Stomach (tissue), 9 donors: ENCODE measurements around the gene PMEPA1. TPM values are rescaled to one million over a fixed set of nuclear protein-coding genes. Genes with fewer than 3 reads are reported as not detected.

ENCODE experiments used
- DNase-seq, 2 donors: peaks; one replicate each; pipeline versions ENCODE4 v3.0.0 to v3.0.0-alpha.2; 2013 to 2019
- H3K27ac ChIP-seq, 5 donors: fragments of 200-600 bp in 4 of 5; sonication (generic) in 4 of 5; one replicate each; pipeline ENCODE4 v1.5.1; 2013 to 2019; ENCODE audit warnings: mild to moderate bottlenecking in 1 of 5, moderate library complexity in 1 of 5
- H3K27me3 ChIP-seq, 3 donors: fragments of 200-600 bp; sonication (generic); one replicate each; pipeline ENCODE4 v1.5.1; 2017 to 2019; ENCODE audit warnings: mixed run types in 1 of 3
- H3K36me3 ChIP-seq, 4 donors: fragments of 200-600 bp; sonication (generic); 1 replicate in 3 of 4; 2 replicates in 1 of 4; pipeline ENCODE4 v1.5.1; 2016 to 2019
- H3K4me1 ChIP-seq, 4 donors: fragments of 200-600 bp; sonication (generic); one replicate each; pipeline ENCODE4 v1.5.1; 2016 to 2019
- H3K4me3 ChIP-seq, 4 donors: fragments of 200-600 bp; sonication (generic) in 3 of 4; one replicate each; pipeline ENCODE4 v1.5.1; 2016 to 2019; ENCODE audit warnings: mild to moderate bottlenecking in 1 of 4
- H3K9me3 ChIP-seq, 4 donors: fragments of 200-600 bp; sonication (generic); one replicate each; pipeline ENCODE4 v1.5.1; 2016 to 2019
- EP300 ChIP-seq: sonication (generic); formaldehyde crosslinking; IDR thresholded peaks from one replicate; pipeline ENCODE4 v1.6.1; 2017; ENCODE audit warnings: antibody characterized with exemption
- POLR2A ChIP-seq, 4 donors: fragments of 450-650 bp; IDR thresholded peaks; one replicate each; pipeline ENCODE4 v1.6.1; 2016; ENCODE audit warnings: antibody characterized with exemption in 4 of 4, control low read depth in 2 of 4, mild to moderate bottlenecking in 1 of 4, moderate library complexity in 1 of 4
- POLR2AphosphoS5 ChIP-seq, 3 donors: sonication (generic); formaldehyde crosslinking; IDR thresholded peaks; one replicate each; pipeline ENCODE4 v1.6.1; 2016; ENCODE audit warnings: antibody characterized with exemption in 3 of 3
- WGBS, 5 donors: extraction: QIAGEN DNeasy Blood & Tissue Kit in 3 of 5; methylation state at CpG; one replicate each; pipeline versions ENCODE4 v1.1.5 to v1.1.7; 2013 to 2018; 5-methylcytosine and 5-hydroxymethylcytosine counted together
- intact Hi-C: fragments of 100-400 bp; cut with DNase I; formaldehyde crosslinking; loops from one replicate; pipeline ENCODE4 v1.15.1; 2023; ENCODE audit warnings: low total_unique reads
- polyA plus RNA-seq, 3 donors: library from polyadenylated mRNA; stranded (reverse); fragments of 200-250 nt; gene quantifications; one replicate each; pipeline ENCODE4 v1.2.3, GENCODE V29; 2013
- total RNA-seq, 5 donors: library from RNA; depleted of rRNA; stranded (reverse); fragments of >200 nt; gene quantifications; one replicate each; pipeline versions ENCODE4 v1.1.0 to v1.2.3, GENCODE V29; 2014 to 2016
- TF ChIP-seq, protein P1 (sequence below), 7 experiments: fragments of 450-650 bp in 4 of 7; fragments of 200-600 bp in 3 of 7; sonication (generic) in 3 of 7; IDR thresholded peaks; one replicate each; pipeline ENCODE4 v1.5.1; 2016 to 2019; ENCODE audit warnings: antibody characterized with exemption in 7 of 7, control low read depth in 2 of 7, mild to moderate bottlenecking in 1 of 7
- donor health status: healthy with polysubstance abuse.
- donor health status: Bipolar disorder and iron deficiency.
- donor health status: healthy.

PMEPA1 gene
- total and polyA plus RNA-seq, 8 donors, result 5.3 to 17.2 (median 8.0) TPM; not detected in 1

DNA sequence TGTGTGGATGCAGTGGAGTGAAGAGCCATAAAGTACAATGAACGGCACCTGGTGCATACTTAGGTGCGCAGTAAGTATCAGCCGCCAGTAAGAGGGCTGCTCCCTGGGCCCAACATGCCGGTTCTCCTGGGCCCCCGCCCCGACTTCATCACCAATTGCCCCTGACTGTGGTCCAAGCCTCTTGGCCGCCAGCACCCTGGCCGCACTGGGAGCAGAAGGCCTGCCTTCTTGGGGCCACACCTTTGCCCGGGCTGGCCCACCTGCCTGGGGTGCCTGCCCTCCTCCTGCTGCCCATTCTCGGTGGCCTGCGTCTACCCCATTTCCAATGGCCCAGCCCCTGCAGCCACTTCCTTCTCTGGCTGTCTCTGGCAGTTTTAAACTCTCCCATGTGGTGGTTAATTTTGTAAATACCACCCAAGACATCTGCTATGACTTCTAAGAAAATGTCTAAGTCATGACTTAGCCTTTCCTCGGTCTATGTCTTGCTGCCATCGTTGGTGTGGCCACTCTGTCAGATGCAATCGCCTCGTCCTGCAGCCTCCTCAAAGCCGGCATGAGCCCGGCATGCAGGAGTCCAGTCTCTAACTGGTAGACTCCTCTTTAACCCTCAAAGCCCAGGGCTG, 36.8 kb downstream of the PMEPA1 start:
- H3K4me3 ChIP-seq, result no peak overlapping the region
- DNase-seq, result no peak
- no peaks in the 10 kb centered on the region for H3K27me3 ChIP-seq
- H3K4me1 ChIP-seq, result peaks cover 0 to 39% (median 12%) of the 10 kb centered on the region in 4 donors
- H3K9me3 ChIP-seq, result no peaks in the 10 kb centered on the region
- intact Hi-C loops, result no loop called here
- 89 to 92% (median 92%) methylated on average over 16 to 17 of the region's 17 CpGs for WGBS, 5 donors
- TF ChIP-seq POLR2AphosphoS5 (IDR thresholded peaks at IDR 0.05) (no peak), EP300 (no peak), POLR2A (IDR thresholded peaks at IDR 0.05) (no peak)
- TF ChIP-seq, protein P1, sequence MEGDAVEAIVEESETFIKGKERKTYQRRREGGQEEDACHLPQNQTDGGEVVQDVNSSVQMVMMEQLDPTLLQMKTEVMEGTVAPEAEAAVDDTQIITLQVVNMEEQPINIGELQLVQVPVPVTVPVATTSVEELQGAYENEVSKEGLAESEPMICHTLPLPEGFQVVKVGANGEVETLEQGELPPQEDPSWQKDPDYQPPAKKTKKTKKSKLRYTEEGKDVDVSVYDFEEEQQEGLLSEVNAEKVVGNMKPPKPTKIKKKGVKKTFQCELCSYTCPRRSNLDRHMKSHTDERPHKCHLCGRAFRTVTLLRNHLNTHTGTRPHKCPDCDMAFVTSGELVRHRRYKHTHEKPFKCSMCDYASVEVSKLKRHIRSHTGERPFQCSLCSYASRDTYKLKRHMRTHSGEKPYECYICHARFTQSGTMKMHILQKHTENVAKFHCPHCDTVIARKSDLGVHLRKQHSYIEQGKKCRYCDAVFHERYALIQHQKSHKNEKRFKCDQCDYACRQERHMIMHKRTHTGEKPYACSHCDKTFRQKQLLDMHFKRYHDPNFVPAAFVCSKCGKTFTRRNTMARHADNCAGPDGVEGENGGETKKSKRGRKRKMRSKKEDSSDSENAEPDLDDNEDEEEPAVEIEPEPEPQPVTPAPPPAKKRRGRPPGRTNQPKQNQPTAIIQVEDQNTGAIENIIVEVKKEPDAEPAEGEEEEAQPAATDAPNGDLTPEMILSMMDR (IDR thresholded peaks at IDR 0.05), result no peak
- no peaks in the 10 kb centered on the region for H3K36me3 ChIP-seq
- no peak overlapping the region for H3K27ac ChIP-seq

DNA sequence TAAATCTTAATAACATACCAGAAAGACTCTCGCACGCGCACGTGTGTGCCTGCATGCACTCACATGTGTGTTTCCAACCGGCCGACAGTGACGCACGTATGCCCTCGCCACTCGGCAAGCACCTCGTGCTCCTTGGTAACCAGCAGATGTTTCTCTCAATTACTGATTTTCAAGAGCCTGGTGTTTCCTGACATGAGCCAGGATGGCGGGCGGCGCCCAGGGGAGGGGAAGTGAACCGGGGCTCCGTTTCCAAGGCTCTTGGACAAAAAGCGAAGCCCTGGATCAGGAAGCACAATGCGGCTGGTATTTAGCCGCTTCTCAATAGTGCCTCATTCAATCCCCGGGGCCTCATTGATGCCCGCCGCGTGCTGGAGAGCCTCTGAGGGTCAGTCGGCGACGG, 37.7 kb downstream of the PMEPA1 start:
- Histone ChIP-seq H3K4me3 (no peak overlapping the region), H3K9me3 (no peaks in the 10 kb centered on the region), H3K36me3 (no peaks in the 10 kb centered on the region), H3K27ac (peak overlapping the region in 2 of 5 donors; percentile 18 to 32), H3K4me1 (peaks cover 0 to 39% (median 14%) of the 10 kb centered on the region in 4 donors), H3K27me3 (no peaks in the 10 kb centered on the region)
- intact Hi-C loops, result no loop called here
- DNase-seq, result peak in 1 of 2 donors; percentile 85
- WGBS, 5 donors, result 65 to 90% (median 81%) methylated on average over 25 to 26 of the region's 26 CpGs
- TF ChIP-seq POLR2A (IDR thresholded peaks at IDR 0.05) (no peak), POLR2AphosphoS5 (IDR thresholded peaks at IDR 0.05) (peak in 1 of 3 donors; percentile 20)

DNA sequence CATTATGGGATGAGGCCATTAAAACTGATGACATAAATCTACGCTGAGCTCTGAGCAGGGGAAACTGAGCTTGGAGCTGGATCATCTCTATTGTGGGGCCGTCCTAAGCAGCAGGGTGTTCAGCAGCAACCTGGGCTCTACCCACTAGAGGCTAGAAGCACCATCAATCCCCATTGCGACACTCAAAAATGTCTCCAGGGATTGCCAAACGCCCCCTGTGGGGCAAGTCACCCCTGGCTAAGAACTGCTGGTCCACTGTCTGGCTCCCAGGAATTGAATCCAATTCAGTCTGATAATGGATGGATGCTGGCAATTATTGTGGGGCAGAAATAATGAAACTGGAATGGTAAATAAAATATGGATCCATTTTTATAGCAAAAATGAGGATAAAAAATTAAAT, 38.2 kb downstream of the PMEPA1 start:
- no peak for TF ChIP-seq EP300
- no peak for TF ChIP-seq POLR2AphosphoS5 (IDR thresholded peaks at IDR 0.05)
- TF ChIP-seq, protein P1 (IDR thresholded peaks at IDR 0.05), result no peak
- no peak for TF ChIP-seq POLR2A (IDR thresholded peaks at IDR 0.05)
- Histone ChIP-seq H3K4me1 (peaks cover 0 to 35% (median 14%) of the 10 kb centered on the region in 4 donors), H3K27me3 (no peaks in the 10 kb centered on the region), H3K9me3 (no peaks in the 10 kb centered on the region), H3K36me3 (no peaks in the 10 kb centered on the region), H3K4me3 (no peak overlapping the region), H3K27ac (no peak overlapping the region)
- intact Hi-C loops, result no loop called here
- WGBS, 5 donors, result 82 to 91% (median 85%) methylated on average over 4 of the region's 4 CpGs
- no peak for DNase-seq

DNA sequence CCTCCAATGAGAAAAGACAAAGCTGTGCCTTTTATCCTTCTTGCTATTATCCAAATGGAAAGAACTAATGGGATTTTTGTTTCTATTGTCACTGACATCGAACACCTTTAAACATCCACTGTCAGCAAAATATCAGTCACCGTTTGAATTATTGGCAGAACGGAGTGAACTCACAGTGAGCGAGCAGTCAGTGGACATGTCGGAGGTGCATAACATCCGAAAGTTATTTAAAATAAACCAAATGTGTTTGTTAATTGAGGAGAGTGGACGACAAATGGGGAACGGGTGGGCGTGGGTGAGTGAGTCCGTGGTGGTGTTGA, 38.8 kb downstream of the PMEPA1 start:
- H3K4me1 ChIP-seq, result peaks cover 0 to 28% (median 12%) of the 10 kb centered on the region in 4 donors
- TF ChIP-seq, protein P1 (IDR thresholded peaks at IDR 0.05), result no peak
- TF ChIP-seq EP300 (no peak), POLR2AphosphoS5 (IDR thresholded peaks at IDR 0.05) (no peak), POLR2A (IDR thresholded peaks at IDR 0.05) (no peak)
- H3K27ac ChIP-seq, result no peak overlapping the region
- intact Hi-C loops, result no loop called here
- no peak overlapping the region for H3K4me3 ChIP-seq
- WGBS, 5 donors, result 86 to 89% (median 89%) methylated on average over 10 of the region's 10 CpGs
- no peaks in the 10 kb centered on the region for H3K27me3 ChIP-seq
- H3K9me3 ChIP-seq, result no peaks in the 10 kb centered on the region
- H3K36me3 ChIP-seq, result no peaks in the 10 kb centered on the region
- DNase-seq, result no peak
